Ramos (cell line): ENCODE results near the gene CLDN22.
"Not testable (repeated sequence)": the region's sequence is repeated elsewhere in the genome, so short reads cannot be mapped to it uniquely, and the experiment has no call there.

Experiments
- in situ Hi-C: fragments of 300-500 bp; cut with MboI; formaldehyde crosslinking; loops from one replicate; pipeline ENCODE4 v1.14.3; 2022; ENCODE audit warnings: low sequenced_read_pairs; ENCODE audit not compliant: unreplicated experiment

Gene CLDN22

GRCh38 chr4:183324056-183324455, 4.0 kb upstream of the CLDN22 start:
- in situ Hi-C loops, result not testable (repeated sequence)

GRCh38 chr4:183323295-183323694, 3.2 kb upstream of the CLDN22 start:
- in situ Hi-C loops, result no loop called here

DNA sequence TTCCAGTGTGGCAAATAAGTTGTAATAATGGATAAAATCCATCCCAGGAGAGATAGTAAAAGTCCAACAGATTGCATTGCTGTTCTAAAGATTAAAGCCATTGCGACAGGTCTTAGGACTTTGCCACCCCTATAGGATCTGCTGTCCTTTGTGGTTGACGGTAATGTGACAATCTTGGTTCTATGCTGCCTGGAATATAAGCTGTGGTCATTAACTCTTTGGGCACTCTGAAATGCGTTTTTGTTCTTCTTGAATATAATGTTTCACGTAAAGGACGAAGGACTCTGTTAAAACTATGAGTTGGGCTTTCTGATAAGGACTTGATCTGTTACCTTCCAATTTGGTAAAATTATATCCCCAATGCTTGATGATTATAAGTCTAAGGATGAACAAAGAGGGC, 2.2 kb upstream of the CLDN22 start, which contains the start of gene CLDN24:
CLDN24 (minus strand) TSS at position 101 of the 400 bp plus-strand sequence; CDS start at position 101, 0 bp downstream.
- in situ Hi-C loops, result no loop called here

- in situ Hi-C loops, result no loop called here
Observed at GRCh38 chr4:183321516-183321915, 1.4 kb upstream of the CLDN22 start.

DNA sequence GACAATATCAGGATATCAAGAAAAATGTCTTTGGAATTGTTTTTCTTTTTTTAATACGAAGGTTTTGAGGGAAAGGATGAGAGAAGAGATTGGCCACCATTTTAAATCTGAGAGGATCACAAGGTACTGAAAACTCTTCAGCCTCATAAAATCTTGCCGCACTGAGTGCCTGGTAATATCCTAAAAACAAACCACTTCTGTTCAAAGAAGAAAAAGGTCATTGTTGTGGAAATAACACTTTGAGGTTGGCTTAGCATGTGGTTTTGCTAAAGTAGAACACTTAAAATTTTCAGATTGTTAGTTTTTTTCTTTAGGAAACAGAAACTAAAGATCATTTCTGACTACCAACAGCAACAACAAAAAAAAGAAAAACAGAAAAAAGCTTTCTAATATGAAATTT, 1.0 kb upstream of the CLDN22 start:
- in situ Hi-C loops, result no loop called here

GRCh38 chr4:183318656-183319055, 1.4 kb downstream of the CLDN22 start:
- in situ Hi-C loops, result no loop called here

- in situ Hi-C loops, result no loop called here
Observed at GRCh38 chr4:183314806-183315205, 5.3 kb downstream of the CLDN22 start.

GRCh38 chr4:183314336-183314735, 5.7 kb downstream of the CLDN22 start:
- in situ Hi-C loops, result no loop called here

DNA sequence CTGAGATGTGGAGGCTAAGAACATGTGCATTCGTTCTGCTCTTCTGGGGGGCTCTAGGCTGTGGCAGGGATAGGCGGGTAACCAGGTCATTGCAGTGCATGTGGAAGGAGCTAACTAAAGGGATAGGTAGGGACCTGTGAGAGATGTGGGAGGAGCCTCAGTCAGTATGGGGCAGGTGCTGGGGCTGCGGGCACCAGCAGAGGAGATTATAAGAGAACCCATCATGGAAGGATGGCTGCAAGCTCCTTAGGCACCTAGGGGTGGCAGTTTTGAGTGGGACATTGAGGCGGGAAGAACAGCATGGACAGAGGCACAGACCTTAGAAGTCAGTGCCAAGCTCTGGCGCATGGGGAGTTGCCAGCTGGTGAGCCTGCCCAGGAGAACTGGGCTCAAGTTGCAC, 7.2 kb downstream of the CLDN22 start:
- in situ Hi-C loops, result no loop called here

DNA sequence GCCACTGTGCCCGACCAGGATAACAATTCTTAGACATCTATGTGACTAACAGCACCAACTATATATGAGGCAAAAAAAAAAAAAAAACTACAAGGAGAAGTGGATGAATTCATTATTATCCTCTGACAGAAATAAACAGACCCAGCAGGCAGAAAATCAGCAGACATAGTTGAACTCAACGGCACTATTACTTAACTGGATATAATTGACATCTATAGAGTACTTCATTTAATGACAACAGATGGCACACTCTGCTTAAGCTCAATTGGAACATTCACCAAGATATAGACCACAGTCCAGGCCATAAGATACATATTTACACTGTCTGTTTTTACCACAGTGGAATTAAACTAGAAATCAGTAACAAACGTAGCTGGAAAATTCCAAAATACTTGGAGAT, 13.3 kb downstream of the CLDN22 start:
- in situ Hi-C loops, result no loop called here

DNA sequence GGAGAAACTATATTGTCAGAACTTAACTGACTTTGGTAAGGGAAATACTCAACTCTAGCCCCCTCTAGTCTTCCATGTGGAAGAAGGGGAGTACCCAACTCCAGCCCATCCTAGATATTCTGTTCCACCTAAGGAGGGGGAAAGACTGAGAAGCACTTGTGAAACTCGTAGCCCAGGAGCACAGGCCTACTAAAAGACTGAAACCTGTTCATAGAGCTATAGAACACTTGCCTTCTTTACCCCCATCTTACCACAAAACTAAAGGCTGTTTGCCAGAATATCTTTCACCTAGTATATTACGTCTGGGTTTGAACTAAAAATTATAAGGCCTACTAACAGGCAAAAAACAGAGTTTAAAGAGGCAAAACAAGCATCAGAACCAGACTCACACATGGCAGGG, 15.5 kb downstream of the CLDN22 start:
- in situ Hi-C loops, result no loop called here

- in situ Hi-C loops, result no loop called here
Observed at GRCh38 chr4:183304067-183304466, 16.0 kb downstream of the CLDN22 start.

DNA sequence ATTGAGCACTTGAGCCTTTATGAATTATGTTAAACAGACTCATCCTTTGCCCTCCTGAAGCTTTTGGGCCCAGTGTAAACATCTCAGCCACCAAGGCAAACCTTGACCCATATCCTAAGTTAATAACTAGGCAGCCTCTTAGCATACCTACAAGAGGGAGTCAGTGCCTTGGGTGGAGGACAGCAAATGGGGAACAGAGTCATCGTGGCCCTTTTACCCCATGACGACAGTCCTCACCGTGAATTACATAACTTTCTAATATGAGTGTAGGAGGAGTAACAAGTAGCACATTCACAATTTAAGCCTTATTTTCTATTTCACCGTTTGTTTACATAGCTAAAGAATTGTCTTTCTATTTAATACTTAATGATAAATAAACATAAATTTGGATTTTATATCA, 16.8 kb downstream of the CLDN22 start:
- in situ Hi-C loops, result no loop called here

DNA sequence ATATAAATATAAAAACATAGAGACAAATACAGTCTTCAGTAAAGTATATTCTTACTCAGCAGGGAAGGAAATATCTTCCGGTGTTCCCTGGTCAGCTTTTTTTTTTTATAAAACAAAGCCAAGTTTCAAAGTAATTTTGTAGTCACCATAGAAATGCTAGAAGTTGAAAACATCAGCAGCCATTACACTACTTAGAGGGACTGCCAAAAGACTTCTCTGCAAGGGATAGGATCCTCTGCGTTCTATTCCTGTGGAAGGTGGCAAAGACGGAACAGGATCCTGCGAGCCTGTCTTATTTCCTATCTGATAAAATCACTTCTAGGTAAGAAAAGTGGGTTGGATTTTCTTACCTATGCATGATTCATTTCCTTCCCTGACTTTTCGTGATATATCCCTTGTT, 19.4 kb downstream of the CLDN22 start:
- in situ Hi-C loops, result no loop called here

- in situ Hi-C loops, result no loop called here
Observed at GRCh38 chr4:183300070-183300469, 20.0 kb downstream of the CLDN22 start.

DNA sequence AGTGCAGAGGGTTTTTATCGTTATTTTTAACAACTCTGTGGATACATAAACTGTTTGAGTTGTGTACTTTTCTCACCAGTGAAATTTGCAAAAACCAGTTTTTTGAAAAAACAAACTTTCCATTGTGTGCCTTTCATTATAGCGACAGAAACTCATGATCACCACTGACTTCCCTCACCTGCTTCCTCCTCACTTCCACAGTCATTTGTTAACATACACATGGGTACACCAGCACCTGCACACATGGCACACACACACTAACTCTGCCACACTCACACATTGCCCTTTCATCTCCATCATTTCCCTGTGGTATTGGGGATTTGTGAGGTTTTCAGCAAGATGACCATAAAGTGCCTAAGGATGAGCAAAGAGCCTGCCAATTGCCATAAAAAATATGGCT, 20.6 kb downstream of the CLDN22 start:
- in situ Hi-C loops, result no loop called here

- in situ Hi-C loops, result no loop called here
Observed at GRCh38 chr4:183297675-183298074, 22.4 kb downstream of the CLDN22 start.

DNA sequence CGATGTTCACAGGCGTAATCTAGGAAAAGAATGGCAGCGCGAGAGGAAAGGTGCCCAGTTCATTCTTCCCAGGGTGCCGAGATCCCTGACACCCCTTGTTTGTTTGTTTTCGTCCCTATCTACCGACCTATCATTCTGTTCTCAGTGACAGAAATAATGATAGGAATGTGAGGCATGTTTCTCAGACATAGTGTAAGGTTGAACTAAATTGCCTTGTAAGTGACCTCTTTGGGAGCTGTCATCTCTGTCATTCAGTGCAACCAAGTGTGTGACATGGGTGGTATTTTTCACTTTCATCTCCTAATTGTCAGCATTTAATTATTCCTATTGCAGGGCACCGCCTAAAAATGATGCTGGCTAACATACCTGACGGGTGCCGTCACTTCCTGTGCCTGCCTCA, 24.4 kb downstream of the CLDN22 start:
- in situ Hi-C loops, result no loop called here

GRCh38 chr4:183291070-183291469, 29.0 kb downstream of the CLDN22 start:
- in situ Hi-C loops, result no loop called here

- in situ Hi-C loops, result no loop called here
Observed at GRCh38 chr4:183289688-183290087, 30.4 kb downstream of the CLDN22 start.

DNA sequence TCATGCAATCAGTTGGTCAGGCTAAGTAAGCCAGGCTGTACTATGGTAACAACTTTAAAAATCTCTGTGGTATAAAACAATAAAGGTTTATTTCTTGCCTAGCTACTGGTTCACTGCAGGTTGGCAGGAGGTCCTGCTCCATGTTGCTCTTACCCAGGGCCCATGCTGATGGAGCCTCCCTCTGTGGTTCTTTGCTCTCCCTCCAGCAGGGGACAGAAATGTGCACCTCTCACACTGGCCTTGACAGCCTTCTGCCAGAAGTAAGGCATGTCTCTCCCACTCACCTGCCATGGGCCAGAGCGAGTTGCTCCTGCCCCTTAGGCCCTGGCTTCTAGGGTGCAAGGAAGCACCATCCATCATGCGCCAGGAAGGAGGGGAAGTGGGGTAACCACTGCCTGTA, 31.1 kb downstream of the CLDN22 start:
- in situ Hi-C loops, result no loop called here

GRCh38 chr4:183287677-183288076, 32.4 kb downstream of the CLDN22 start:
- in situ Hi-C loops, result no loop called here

- in situ Hi-C loops, result no loop called here
Observed at GRCh38 chr4:183287309-183287659, 32.8 kb downstream of the CLDN22 start.
